ENCODE results near the gene INTS3.
A peak's percentile ranks its signal among the peaks of the same experiment; 100 is the strongest.

INTS3 gene

DNA sequence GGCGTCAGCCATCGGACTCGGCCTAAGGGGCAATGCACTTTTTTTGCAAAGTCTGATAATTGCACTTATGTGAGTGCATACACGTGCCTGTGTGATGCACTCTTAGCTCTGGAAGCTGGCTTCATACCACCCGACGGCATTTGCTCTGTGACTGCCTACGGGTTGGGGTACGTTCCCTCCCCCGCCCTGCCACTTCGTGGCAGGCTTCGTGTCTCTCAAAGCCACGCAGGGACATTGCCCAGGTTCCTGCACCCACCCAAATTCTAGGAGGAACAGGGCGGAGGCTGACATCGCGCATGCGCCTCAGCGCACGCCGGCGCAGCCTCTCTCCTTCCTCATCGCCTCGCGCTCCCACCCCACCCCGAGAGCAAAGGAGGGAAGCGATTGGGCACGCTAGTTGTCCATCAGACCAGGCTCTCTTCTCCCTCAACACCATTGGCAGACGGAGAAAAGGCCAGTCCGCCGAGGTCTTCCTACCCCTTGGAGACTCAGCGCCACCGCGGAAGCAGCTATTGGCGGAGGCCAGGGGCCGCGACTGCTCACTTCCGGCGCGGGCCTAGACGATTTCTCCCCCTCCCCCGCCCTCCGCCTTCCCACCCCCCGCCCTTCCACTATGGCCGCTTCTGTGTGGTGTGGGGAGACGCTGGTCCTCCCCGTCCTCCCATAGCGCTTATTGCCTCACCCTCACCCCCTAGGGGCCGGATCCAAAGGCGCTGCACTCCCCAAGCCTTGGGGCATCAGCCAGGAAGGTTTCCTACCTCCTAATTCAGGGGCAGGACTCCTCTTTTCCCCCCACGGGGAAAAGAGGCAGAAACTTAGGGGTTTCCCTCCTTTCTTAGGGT, at the start of gene INTS3:
TSS of gene INTS3 (plus strand) at position 588 of the 842 bp plus-strand sequence. CDS start 585 bp downstream, outside the sequence.
- DNase-seq: peak; percentile 91 to 100 (median 99)

DNA sequence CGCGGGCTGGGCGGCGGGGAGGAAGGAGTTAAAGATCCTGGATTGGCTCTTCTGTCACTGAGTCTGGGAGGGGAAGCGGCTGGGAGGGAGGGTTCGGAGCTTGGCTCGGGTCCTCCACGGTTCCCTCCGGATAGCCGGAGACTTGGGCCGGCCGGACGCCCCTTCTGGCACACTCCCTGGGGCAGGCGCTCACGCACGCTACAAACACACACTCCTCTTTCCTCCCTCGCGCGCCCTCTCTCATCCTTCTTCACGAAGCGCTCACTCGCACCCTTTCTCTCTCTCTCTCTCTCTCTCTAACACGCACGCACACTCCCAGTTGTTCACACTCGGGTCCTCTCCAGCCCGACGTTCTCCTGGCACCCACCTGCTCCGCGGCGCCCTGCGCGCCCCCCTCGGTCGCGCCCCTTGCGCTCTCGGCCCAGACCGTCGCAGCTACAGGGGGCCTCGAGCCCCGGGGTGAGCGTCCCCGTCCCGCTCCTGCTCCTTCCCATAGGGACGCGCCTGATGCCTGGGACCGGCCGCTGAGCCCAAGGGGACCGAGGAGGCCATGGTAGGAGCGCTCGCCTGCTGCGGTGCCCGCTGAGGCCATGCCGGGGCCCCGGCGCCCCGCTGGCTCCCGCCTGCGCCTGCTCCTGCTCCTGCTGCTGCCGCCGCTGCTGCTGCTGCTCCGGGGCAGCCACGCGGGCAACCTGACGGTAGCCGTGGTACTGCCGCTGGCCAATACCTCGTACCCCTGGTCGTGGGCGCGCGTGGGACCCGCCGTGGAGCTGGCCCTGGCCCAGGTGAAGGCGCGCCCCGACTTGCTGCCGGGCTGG, 49.1 kb upstream of the INTS3 start, which contains the start of gene NPR1:
TSS of gene NPR1 (plus strand) at position 170 of the 818 bp plus-strand sequence. CDS start at position 591, 421 bp downstream.
- peak in 2 of 58 donors; percentile 6 for DNase-seq

- no peak for DNase-seq
Measured at GRCh38 chr1:153679337-153680119, 48.3 kb upstream of the INTS3 start.

DNA sequence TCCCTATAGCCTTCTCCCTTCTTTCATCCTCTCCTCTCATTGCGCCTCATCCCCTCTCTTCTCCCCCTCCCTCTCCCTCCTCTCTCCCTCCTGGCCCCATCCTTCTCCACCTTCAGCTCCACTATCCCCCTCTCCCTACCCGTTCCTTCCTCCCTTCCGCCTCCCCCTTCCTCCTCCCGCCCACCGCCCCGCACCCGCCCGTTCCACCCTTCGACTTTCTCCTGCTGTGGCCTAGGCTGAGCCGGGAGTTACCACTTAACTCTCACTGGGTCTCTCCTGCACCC, 47.8 kb upstream of the INTS3 start:
- DNase-seq: no peak

GRCh38 chr1:153682730-153683129, 45.1 kb upstream of the INTS3 start:
- DNase-seq: no peak

DNA sequence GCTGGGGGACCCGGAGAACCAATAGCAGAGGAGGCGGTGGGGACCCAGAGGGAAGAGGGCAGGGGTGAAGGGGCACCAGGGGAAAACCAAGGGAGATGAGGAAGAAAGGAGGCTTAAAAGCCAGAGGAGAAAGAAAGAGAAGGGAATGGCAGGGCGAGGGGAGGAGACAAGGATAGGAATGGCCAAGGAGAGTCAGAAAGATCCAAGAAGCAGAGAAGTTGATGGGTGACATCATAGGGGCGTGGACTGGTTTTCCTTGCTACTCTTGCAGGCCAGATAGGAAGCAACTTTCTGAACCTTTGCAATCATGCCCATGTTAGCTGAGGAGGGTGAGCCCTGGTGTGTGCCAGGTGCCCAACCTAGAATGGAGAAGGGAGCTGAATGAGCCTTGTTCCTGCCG, 44.0 kb upstream of the INTS3 start:
- DNase-seq: no peak

- no peak for DNase-seq
Measured at GRCh38 chr1:153684892-153685291, 43.0 kb upstream of the INTS3 start.

DNA sequence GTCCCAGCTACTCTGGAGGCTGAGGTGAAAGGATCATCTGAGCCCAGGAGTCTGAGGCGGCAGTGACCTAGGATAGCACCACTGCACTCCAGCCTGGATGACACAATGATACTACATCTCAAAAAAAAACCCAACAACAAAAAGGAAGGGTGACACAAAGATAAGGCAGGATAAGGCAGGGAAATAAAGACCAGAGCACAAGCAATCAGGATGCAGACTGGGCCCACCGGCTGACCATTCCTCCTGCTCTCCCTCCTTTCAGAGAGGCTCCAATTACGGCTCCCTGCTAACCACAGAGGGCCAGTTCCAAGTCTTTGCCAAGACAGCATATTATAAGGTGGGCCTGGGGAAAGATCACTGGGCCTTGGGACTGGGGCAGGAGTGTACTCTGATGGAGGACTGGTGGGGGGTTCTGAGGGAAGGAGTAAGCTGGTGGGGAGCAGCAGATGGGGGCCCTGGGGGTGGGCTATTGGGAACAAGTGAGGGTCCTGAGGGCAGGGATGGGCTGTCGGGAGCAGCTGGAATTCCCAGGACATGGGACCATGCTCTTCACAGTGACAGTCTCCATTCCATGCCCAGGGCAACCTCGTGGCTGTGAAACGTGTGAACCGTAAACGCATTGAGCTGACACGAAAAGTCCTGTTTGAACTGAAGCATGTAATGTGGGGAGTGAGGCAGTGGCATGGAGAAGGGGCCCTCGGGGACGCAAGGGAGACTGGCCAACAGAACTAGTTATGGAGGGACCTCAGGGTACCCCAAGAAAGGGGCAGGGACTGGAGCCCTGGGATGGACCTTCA, 42.1 kb upstream of the INTS3 start:
- no peak for DNase-seq

DNA sequence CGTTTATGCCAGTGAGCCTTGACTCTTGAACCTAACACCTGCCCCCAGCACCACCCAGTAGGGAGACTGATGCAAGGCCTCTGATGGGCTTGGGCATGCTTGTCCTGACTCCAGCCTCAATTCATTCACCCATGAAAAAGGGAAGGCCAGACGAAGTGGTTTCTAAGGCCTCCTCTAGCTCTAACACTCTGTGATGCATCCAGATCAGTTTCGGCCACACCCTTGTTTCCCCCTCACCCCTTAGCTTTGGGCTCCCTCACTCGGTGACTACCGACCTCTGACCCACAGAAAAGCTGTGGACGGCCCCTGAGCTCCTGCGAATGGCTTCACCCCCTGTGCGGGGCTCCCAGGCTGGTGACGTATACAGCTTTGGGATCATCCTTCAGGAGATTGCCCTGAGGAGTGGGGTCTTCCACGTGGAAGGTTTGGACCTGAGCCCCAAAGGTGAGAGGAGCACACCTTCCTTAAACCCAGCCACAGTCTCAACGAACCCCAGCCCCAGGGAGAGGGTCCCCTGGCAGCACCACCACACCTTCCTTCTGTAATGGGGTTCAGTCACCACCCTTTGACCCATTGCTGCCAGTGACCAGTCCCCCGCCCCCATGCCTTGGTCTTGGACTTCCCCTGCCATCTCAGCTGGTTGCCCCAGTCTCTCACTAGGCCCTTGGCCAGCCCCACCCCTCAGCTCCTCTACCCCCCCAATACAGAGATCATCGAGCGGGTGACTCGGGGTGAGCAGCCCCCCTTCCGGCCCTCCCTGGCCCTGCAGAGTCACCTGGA, 40.3 kb upstream of the INTS3 start:
- DNase-seq: no peak

DNA sequence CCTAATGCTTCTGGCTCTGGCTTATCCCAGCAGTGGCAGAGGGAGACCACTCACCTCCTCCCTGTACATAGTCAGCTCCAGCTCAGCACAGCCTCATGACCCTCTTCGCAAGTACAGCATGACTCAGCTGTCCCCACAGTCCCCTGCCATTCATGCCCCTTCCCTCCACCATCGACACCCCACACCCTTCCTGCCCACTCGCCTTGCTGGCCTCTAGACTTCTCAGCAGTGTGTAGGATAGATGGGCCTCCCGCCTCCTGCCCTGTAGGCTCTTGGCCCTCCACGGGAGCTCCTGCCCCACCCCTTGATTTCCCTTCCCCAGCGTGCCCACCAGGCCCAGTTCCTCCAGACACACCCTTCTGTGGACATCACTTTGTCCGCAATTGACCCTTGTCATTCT, 39.6 kb upstream of the INTS3 start:
- no peak for DNase-seq

DNA sequence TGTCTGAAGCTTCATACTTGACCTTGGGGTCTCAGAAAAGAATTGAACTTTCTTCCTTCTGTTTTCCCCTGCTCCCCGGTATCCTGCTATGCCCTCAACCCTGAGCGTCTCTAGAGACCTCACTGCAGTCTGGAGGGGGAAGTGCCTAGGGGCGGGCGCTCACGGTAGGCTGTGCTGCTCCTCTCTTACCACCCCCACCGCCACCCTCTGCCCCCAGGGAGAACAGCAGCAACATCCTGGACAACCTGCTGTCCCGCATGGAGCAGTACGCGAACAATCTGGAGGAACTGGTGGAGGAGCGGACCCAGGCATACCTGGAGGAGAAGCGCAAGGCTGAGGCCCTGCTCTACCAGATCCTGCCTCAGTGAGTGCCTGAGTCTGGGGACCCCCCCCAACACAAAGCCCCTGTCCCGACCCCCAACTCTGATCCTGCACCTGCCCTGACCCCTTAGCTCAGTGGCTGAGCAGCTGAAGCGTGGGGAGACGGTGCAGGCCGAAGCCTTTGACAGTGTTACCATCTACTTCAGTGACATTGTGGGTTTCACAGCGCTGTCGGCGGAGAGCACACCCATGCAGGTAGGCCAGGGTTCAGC, 39.0 kb upstream of the INTS3 start:
- no peak for DNase-seq

DNA sequence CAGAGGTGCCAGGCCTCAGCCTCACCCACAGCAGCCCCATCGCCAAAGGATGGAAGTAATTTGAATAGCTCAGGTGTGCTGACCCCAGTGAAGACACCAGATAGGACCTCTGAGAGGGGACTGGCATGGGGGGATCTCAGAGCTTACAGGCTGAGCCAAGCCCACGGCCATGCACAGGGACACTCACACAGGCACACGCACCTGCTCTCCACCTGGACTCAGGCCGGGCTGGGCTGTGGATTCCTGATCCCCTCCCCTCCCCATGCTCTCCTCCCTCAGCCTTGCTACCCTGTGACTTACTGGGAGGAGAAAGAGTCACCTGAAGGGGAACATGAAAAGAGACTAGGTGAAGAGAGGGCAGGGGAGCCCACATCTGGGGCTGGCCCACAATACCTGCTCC, 34.4 kb upstream of the INTS3 start:
- DNase-seq: no peak

DNA sequence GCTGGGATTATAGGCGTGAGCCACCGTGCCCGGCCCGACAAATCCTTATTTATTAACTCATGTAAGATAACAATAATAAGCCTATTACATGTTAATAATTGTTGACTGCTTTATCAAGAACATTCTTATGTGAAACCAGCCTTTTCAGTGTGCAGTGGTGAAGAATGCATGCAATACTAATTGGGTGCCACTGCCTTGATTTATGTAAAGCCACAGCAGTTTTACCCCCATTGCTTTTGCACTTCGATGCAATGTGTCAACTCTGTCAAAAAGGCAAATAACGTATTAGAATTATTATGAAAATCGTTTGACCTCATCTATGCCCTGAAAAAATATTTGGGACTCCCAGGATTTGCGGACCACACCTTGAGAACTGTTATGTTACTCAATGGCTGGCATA, 31.1 kb upstream of the INTS3 start:
- no peak for DNase-seq

GRCh38 chr1:153697191-153698019, 30.4 kb upstream of the INTS3 start:
- no peak for DNase-seq

DNA sequence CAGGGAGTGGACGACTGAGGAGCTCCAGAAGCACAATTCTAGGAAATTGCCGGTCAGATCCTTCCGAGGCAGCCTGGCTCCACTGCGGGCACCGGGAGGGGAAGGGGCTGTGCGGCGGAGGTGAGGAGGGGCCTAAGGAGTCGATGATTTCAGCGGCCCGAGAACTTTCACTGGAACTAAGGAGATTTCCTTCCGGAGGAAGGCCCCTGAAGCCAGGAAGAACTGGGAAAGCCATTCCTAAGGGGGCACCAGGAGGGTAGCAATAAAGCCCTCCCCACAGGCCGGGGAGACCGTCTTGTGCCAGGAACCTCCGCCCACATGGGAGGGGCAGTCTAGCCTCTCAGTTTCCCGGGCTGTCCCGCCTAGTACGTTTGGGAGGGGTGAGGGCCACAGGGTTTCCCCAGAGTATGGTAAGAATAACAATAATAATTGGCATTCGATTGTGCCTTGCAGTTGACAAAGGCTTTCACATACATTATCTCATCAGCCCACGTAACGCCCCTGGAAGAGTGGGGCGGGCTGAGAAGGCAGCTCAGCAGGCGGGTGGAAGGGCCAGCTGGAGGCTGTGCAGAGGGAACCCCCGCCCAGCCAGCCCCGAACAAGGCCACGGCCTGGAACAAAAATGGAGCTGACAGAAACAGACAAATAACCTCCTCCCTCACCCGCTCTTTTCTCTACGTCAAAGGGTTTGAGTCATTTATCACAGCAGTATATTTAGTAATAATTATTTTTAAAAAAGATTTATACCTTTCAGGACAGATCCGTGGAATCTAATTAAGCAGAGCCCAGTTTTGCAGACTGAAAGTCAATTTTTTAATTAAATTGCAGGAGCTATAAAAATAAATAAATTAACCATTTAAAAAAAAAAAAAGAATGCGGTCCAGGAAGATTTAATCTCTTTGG, 29.6 kb upstream of the INTS3 start:
- DNase-seq: peak in 3 of 58 donors; percentile 11 to 29 (median 21)

- DNase-seq: no peak
Measured at GRCh38 chr1:153698923-153699714, 28.7 kb upstream of the INTS3 start.

GRCh38 chr1:153699768-153700167, 28.1 kb upstream of the INTS3 start:
- DNase-seq: no peak

Measured in anterior cingulate cortex (tissue), 58 donors.